ENCODE data around the gene VSIG4.

DNA sequence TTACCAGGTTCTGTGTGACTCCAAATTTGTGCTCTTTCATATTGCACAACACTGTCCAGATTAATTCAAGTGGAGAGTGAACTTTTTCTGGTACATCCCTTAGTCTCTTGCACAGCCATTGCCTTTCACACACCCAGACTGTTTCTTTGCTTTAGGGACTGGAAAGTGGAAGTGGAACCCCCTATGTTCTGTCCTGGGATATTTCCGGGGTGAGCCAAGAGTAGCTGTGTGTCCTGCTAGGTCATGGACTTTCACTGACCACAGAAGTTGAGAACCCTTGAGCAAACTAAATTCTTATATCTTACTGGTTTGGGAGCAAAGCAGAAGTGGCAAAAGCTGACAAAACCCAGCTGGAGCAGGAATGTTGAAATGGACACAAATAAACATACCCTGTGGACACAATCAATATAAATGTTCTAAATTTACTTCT is 10.3 kb upstream of the VSIG4 start:
- no peak for TF ChIP-seq FOXK2 (IDR thresholded peaks at IDR 0.05)
- TF ChIP-seq ZNF577 (CRISPR knock-in tag; IDR thresholded peaks at IDR 0.05; ENCODE audit: borderline replicate concordance, low read depth): no peak
- TF ChIP-seq, protein P1, sequence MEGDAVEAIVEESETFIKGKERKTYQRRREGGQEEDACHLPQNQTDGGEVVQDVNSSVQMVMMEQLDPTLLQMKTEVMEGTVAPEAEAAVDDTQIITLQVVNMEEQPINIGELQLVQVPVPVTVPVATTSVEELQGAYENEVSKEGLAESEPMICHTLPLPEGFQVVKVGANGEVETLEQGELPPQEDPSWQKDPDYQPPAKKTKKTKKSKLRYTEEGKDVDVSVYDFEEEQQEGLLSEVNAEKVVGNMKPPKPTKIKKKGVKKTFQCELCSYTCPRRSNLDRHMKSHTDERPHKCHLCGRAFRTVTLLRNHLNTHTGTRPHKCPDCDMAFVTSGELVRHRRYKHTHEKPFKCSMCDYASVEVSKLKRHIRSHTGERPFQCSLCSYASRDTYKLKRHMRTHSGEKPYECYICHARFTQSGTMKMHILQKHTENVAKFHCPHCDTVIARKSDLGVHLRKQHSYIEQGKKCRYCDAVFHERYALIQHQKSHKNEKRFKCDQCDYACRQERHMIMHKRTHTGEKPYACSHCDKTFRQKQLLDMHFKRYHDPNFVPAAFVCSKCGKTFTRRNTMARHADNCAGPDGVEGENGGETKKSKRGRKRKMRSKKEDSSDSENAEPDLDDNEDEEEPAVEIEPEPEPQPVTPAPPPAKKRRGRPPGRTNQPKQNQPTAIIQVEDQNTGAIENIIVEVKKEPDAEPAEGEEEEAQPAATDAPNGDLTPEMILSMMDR (CRISPR knock-in tag; IDR thresholded peaks at IDR 0.05): no peak
- no peak for TF ChIP-seq PCBP1 (IDR thresholded peaks at IDR 0.05; ENCODE audit: borderline replicate concordance, low read depth, low read length)
- TF ChIP-seq ZKSCAN5 (CRISPR knock-in tag; IDR thresholded peaks at IDR 0.05): no peak
- TF ChIP-seq, protein P2, sequence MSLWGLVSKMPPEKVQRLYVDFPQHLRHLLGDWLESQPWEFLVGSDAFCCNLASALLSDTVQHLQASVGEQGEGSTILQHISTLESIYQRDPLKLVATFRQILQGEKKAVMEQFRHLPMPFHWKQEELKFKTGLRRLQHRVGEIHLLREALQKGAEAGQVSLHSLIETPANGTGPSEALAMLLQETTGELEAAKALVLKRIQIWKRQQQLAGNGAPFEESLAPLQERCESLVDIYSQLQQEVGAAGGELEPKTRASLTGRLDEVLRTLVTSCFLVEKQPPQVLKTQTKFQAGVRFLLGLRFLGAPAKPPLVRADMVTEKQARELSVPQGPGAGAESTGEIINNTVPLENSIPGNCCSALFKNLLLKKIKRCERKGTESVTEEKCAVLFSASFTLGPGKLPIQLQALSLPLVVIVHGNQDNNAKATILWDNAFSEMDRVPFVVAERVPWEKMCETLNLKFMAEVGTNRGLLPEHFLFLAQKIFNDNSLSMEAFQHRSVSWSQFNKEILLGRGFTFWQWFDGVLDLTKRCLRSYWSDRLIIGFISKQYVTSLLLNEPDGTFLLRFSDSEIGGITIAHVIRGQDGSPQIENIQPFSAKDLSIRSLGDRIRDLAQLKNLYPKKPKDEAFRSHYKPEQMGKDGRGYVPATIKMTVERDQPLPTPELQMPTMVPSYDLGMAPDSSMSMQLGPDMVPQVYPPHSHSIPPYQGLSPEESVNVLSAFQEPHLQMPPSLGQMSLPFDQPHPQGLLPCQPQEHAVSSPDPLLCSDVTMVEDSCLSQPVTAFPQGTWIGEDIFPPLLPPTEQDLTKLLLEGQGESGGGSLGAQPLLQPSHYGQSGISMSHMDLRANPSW (CRISPR knock-in tag; IDR thresholded peaks at IDR 0.05; ENCODE audit: borderline replicate concordance): no peak
- TF ChIP-seq ATAD3A (CRISPR knock-in tag; IDR thresholded peaks at IDR 0.05): no peak

Measured in HepG2 (cell line).